Endodermal cell (in vitro differentiated cells): ENCODE data around the gene FBXW12. TPM values are rescaled to one million over a fixed set of nuclear protein-coding genes. Genes with fewer than 3 reads are reported as not detected.

Experiments
- DNase-seq: peaks from one replicate; pipeline ENCODE4 v3.0.0-alpha.2; 2017
- H3K27ac ChIP-seq: 2 replicates; pipeline ENCODE4 v1.5.1; 2013; ENCODE audit warnings: mild to moderate bottlenecking, low read depth, low read length, moderate library complexity
- H3K27me3 ChIP-seq: 2 replicates; pipeline ENCODE4 v1.6.1; 2013; ENCODE audit warnings: mild to moderate bottlenecking, low read length, moderate library complexity; ENCODE audit not compliant: insufficient read depth, control insufficient read depth, poor library complexity, severe bottlenecking
- H3K36me3 ChIP-seq: 2 replicates; pipeline ENCODE4 v1.7.0; 2013; ENCODE audit warnings: mild to moderate bottlenecking, low read length, moderate library complexity; ENCODE audit not compliant: control insufficient read depth, insufficient read depth
- H3K4me1 ChIP-seq: one replicate; pipeline ENCODE4 v1.7.0; 2013; ENCODE audit warnings: low read length; ENCODE audit not compliant: control insufficient read depth, insufficient read depth
- H3K4me3 ChIP-seq: 2 replicates; pipeline ENCODE4 v1.5.1; 2013; ENCODE audit warnings: mild to moderate bottlenecking, low read length, moderate library complexity
- H3K9ac ChIP-seq: 2 replicates; pipeline ENCODE4 v1.6.1; 2013; ENCODE audit warnings: mild to moderate bottlenecking, low read length, moderate library complexity; ENCODE audit not compliant: poor library complexity, severe bottlenecking; ENCODE audit errors: extremely low read depth
- H3K9me3 ChIP-seq: 2 replicates; pipeline ENCODE4 v1.6.1; 2013; ENCODE audit warnings: mild to moderate bottlenecking, low read length, moderate library complexity; ENCODE audit not compliant: control insufficient read depth
- H3K27ac Mint-ChIP-seq: 2 replicates; pipeline ENCODE4 v1.8.0; 2020; ENCODE audit warnings: mixed read lengths
- H3K27me3 Mint-ChIP-seq: 2 replicates; pipeline ENCODE4 v1.8.0; 2021; ENCODE audit warnings: mild to moderate bottlenecking, mixed read lengths; ENCODE audit not compliant: insufficient read depth
- H3K36me3 Mint-ChIP-seq: 2 replicates; pipeline ENCODE4 v1.8.0; 2020; ENCODE audit warnings: low read depth, mixed read lengths
- H3K4me1 Mint-ChIP-seq: 2 replicates; pipeline ENCODE4 v1.8.0; 2020; ENCODE audit warnings: mixed read lengths
- H3K4me3 Mint-ChIP-seq: 2 replicates; pipeline ENCODE4 v1.8.0; 2020; ENCODE audit warnings: mild to moderate bottlenecking, moderate library complexity, mixed read lengths
- H3K9me3 Mint-ChIP-seq: 2 replicates; pipeline ENCODE4 v1.8.0; 2020; ENCODE audit warnings: mild to moderate bottlenecking, mixed read lengths
- CTCF ChIP-seq: fragments of 200-600 bp; sonication (generic); conservative IDR thresholded peaks from 2 replicates; pipeline ENCODE4 v1.5.0; 2021; ENCODE audit warnings: antibody characterized with exemption, mild to moderate bottlenecking
- WGBS, 2 experiments: methylation state at CpG; one replicate each; pipeline versions ENCODE4 v1.1.5 to v1.1.7; 2013; ENCODE audit warnings: missing lambda C conversion rate in 2 of 2, mixed read lengths in 1 of 2; ENCODE audit not compliant: insufficient coverage in 1 of 2, insufficient read length in 1 of 2; 5-methylcytosine and 5-hydroxymethylcytosine counted together
- total RNA-seq, 2 donors: library from RNA; stranded (reverse); fragmentation: NEBNext Ultra II Directional in 1 of 2; extraction: Animal tissue kit (Norgen Biotek cat#: 25700) in 1 of 2; gene quantifications; 2 replicates in 1 of 2; 3 replicates in 1 of 2; pipeline ENCODE4 v1.2.1, GENCODE V29; 2021

FBXW12 gene
- total RNA-seq, 2 donors from 2014 or later, result 0.13 to 1.4 TPM

- Histone ChIP-seq H3K27ac (no peak overlapping the region), H3K27me3 (no peaks in the 10 kb centered on the region), H3K4me3 (no peak overlapping the region), H3K9me3 (no peaks in the 10 kb centered on the region), H3K4me1 (no peaks in the 10 kb centered on the region), H3K9ac (no peak overlapping the region), H3K36me3 (peaks cover 35% of the 10 kb centered on the region)
- H3K4me1 Mint-ChIP-seq, result peaks cover 4% of the 10 kb centered on the region
- H3K9me3 Mint-ChIP-seq, result no peaks in the 10 kb centered on the region
- no peak for DNase-seq
- H3K27ac Mint-ChIP-seq, result no peak overlapping the region
- TF ChIP-seq CTCF, result no peak
- H3K27me3 Mint-ChIP-seq, result no peaks in the 10 kb centered on the region
- WGBS, 2 experiments, result 86 to 95% methylated on average over 2 to 4 of the region's 4 CpGs
- no peak overlapping the region for H3K4me3 Mint-ChIP-seq
- H3K36me3 Mint-ChIP-seq, result peaks cover 33% of the 10 kb centered on the region
Observed at GRCh38 chr3:48437812-48438211, 65.8 kb downstream of the FBXW12 start.

DNA sequence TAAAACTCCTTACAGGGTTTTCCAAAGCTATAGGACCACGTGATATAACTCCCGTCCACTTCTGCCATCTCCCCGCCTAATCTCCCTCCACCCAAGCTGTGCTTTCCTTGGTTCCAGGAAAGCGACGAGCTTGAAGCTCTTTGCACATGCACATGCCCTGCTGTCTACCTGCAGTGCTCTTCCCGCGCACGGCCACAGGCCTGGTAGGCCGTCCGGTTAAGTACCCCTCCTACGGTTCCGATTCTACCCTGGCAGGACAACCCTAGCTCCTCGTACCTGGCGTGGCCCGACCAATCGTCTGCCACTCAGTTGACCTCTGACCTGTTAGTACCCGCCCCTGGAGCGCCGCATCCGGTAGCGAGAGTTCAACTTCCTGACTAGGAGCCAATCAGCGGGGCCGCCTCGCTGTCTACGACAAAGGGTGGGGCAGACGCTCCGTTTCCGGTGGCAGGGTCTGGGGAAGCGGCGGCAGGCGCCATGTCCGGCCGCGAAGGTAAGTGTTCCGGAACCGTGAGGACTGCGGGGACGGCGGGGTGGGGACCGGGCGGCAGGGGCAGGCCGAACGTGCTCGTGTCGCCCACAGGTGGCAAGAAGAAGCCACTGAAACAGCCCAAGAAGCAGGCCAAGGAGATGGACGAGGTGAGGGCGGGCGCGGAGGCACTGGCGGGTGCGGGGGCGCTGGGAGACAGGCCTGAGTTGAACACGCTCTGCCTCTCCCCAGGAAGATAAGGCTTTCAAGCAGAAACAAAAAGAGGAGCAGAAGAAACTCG is 68.0 kb downstream of the FBXW12 start, which contains the start of the genes CCDC51 and TMA7:
TSS of gene CCDC51 (minus strand) at position 300 of the 770 bp plus-strand sequence. CDS start 4,991 bp downstream, outside the sequence.
TSS of gene TMA7 (plus strand) at position 438 of the 770 bp plus-strand sequence. CDS start at position 478, 40 bp downstream.
- peaks cover 4% of the 10 kb centered on the region for H3K4me1 Mint-ChIP-seq
- no peak for TF ChIP-seq CTCF

DNA sequence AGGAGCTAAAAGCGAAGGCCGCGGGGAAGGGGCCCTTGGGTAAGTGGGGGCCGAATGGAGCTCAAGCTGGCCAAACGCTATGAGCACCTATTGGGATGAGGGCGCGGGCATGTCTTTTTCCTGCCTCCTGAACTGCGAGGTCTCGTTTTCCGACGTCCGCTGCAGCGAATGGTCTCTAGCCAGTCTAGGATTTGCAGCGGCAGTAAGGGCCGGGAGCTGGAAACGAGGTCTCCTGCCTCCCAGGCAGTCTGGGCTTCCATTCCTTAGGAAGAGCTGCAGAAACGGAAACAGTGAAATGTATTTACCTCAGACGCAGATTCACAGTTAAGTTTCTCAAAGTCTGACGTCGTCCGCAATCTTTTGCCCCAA is 68.6 kb downstream of the FBXW12 start:
- no peak for DNase-seq
- H3K27me3 Mint-ChIP-seq, result no peaks in the 10 kb centered on the region
- H3K9ac ChIP-seq, result peak overlapping the region; percentile 90
- no peaks in the 10 kb centered on the region for H3K4me1 ChIP-seq
- peaks cover 32% of the 10 kb centered on the region for H3K36me3 ChIP-seq
- 1% methylated on average over 20 to 21 of the region's 21 CpGs for WGBS, 2 experiments
- H3K27ac ChIP-seq, result peak overlapping the region; percentile 22
- TF ChIP-seq CTCF, result no peak
- H3K4me3 ChIP-seq, result peak overlapping the region; percentile 97
- H3K27ac Mint-ChIP-seq, result peak overlapping the region; percentile 94
- H3K9me3 ChIP-seq, result no peaks in the 10 kb centered on the region
- no peaks in the 10 kb centered on the region for H3K27me3 ChIP-seq
- no peaks in the 10 kb centered on the region for H3K9me3 Mint-ChIP-seq
- H3K4me3 Mint-ChIP-seq, result peak overlapping the region; percentile 98
- peaks cover 26% of the 10 kb centered on the region for H3K36me3 Mint-ChIP-seq
- H3K4me1 Mint-ChIP-seq, result peaks cover 6% of the 10 kb centered on the region

More for the DNA sequence above, 68.0 kb downstream of the FBXW12 start, which contains the start of the genes CCDC51 and TMA7:
- WGBS, 2 experiments, result 0 to 3% methylated on average over 9 to 54 of the region's 54 CpGs
- no peaks in the 10 kb centered on the region for H3K27me3 ChIP-seq
- H3K4me1 ChIP-seq, result no peaks in the 10 kb centered on the region
- H3K9me3 Mint-ChIP-seq, result no peaks in the 10 kb centered on the region
- peak; percentile 99 for DNase-seq
- peak within 1 kb of the TSS; percentile 97 for H3K4me3 ChIP-seq
- H3K9ac ChIP-seq, result peak within 1 kb of the TSS; percentile 90
- H3K9me3 ChIP-seq, result no peaks in the 10 kb centered on the region
- peak within 1 kb of the TSS; percentile 98 for H3K4me3 Mint-ChIP-seq
- H3K27ac ChIP-seq, result peak within 1 kb of the TSS; percentile 22
- H3K27me3 Mint-ChIP-seq, result no peaks in the 10 kb centered on the region
- H3K36me3 ChIP-seq, result peaks cover 32% of the 10 kb centered on the region
- peaks cover 26% of the 10 kb centered on the region for H3K36me3 Mint-ChIP-seq
- peak within 1 kb of the TSS; percentile 94 for H3K27ac Mint-ChIP-seq
